HepG2 (cell line): ENCODE measurements around the gene NES. TPM values are rescaled to one million over a fixed set of nuclear protein-coding genes. Genes with fewer than 3 reads are reported as not detected.

Experiments used
- ASH2L ChIP-seq: fragments of 300-600, 200-600 bp; sonication (generic); IDR thresholded peaks from 2 replicates; pipeline ENCODE4 v1.7.0; 2017; ENCODE audit warnings: low read depth, mild to moderate bottlenecking, moderate library complexity, mixed read lengths, low read length; ENCODE audit not compliant: insufficient read length
- KLF6 ChIP-seq: IDR thresholded peaks from 2 replicates; pipeline ENCODE4 v1.8.0; 2016; ENCODE audit warnings: missing biosample characterization, missing genetic modification reagents
- MNT ChIP-seq: fragments of 450-650 bp; IDR thresholded peaks from 2 replicates; pipeline ENCODE4 v1.6.1; 2016
- MTA3 ChIP-seq: sonication (generic); formaldehyde crosslinking; IDR thresholded peaks from 2 replicates; pipeline ENCODE4 v1.4.0; 2020; ENCODE audit warnings: missing genetic modification reagents
- SALL2 ChIP-seq: sonication (generic); formaldehyde crosslinking; IDR thresholded peaks from 2 replicates; pipeline ENCODE4 v1.8.1; 2023; ENCODE audit warnings: mild to moderate bottlenecking, missing genetic modification reagents, inconsistent platforms
- SMARCE1 ChIP-seq: fragments of 450-650 bp; IDR thresholded peaks from 2 replicates; pipeline ENCODE4 v1.6.1; 2017; ENCODE audit warnings: borderline replicate concordance
- TCF12 ChIP-seq, 2 experiments: fragments of 450-650 bp in 1 of 2; sonication (generic) in 1 of 2; formaldehyde crosslinking in 1 of 2; IDR thresholded peaks; 2 replicates each; pipeline versions ENCODE4 v1.6.1 to v1.8.0; 2017 to 2022; ENCODE audit warnings: antibody characterized with exemption in 1 of 2, mild to moderate bottlenecking in 1 of 2, missing genetic modification reagents in 1 of 2, moderate library complexity in 1 of 2
- THAP11 ChIP-seq: IDR thresholded peaks from 2 replicates; pipeline ENCODE4 v1.6.1; 2016; ENCODE audit warnings: missing biosample characterization, missing genetic modification reagents
- THAP9 ChIP-seq: sonication (generic); formaldehyde crosslinking; IDR thresholded peaks from 2 replicates; pipeline ENCODE4; 2020; ENCODE audit warnings: missing genetic modification reagents, mild to moderate bottlenecking, borderline replicate concordance
- ZBTB33 ChIP-seq: sonication (generic); formaldehyde crosslinking; IDR thresholded peaks from 2 replicates; pipeline ENCODE4 v1.4.0; 2020; ENCODE audit warnings: missing genetic modification reagents
- ZNF607 ChIP-seq: sonication (generic); formaldehyde crosslinking; IDR thresholded peaks from 2 replicates; pipeline ENCODE4 v1.5.1; 2020; ENCODE audit warnings: missing genetic modification reagents, mild to moderate bottlenecking, borderline replicate concordance
- ZNF768 ChIP-seq: sonication (generic); formaldehyde crosslinking; IDR thresholded peaks from 2 replicates; pipeline ENCODE4 v1.4.0; 2020; ENCODE audit warnings: missing genetic modification reagents
- polyA plus RNA-seq, 8 experiments: library from polyadenylated mRNA; depleted of rRNA in 3 of 8; stranded (reverse) in 7 of 8; unstranded in 1 of 8; fragments of >200 nt; fragmentation: Illumina TruSeq in 4 of 8; extraction: Trizol in 4 of 8; gene quantifications; 2 replicates each; pipeline versions ENCODE4 v1.2.1 to v1.2.3, GENCODE V29; 2011 to 2016; ENCODE audit warnings: low read depth in 4 of 8, missing spikeins in 1 of 8, mixed read lengths in 1 of 8; ENCODE audit not compliant: insufficient read depth in 1 of 8
- total RNA-seq, 5 experiments: library from RNA; depleted of rRNA; stranded (reverse); fragments of >200 nt; fragmentation: Illumina TruSeq; extraction: Trizol; gene quantifications; 2 replicates each; pipeline ENCODE4 v1.2.3, GENCODE V29; 2016; ENCODE audit warnings: low read depth in 1 of 5
- TF ChIP-seq, protein P1 (sequence below): sonication (generic); formaldehyde crosslinking; IDR thresholded peaks from 2 replicates; pipeline ENCODE4 v1.5.1; 2020; ENCODE audit warnings: mild to moderate bottlenecking, missing genetic modification reagents, borderline replicate concordance
- TF ChIP-seq, protein P2 (sequence below): sonication (generic); formaldehyde crosslinking; IDR thresholded peaks from 2 replicates; pipeline ENCODE4 v1.9.0; 2022; ENCODE audit warnings: low read depth, missing genetic modification reagents
- TF ChIP-seq, protein P3 (sequence below): sonication (generic); formaldehyde crosslinking; IDR thresholded peaks from 2 replicates; pipeline ENCODE4 v1.8.1; 2023; ENCODE audit warnings: mild to moderate bottlenecking, moderate library complexity, missing genetic modification reagents

Gene NES
- total and polyA plus RNA-seq, 2 of the 13 experiments (the other 11 are each of a cell fraction or from before 2014, with no cell fraction given) = 1.7 to 16.6 TPM

- TF ChIP-seq TCF12 (IDR thresholded peaks at IDR 0.05) (no peak), TCF12 (CRISPR knock-in tag; IDR thresholded peaks at IDR 0.05) (no peak), ASH2L (peak; percentile 26), ZNF607 (CRISPR knock-in tag) (peak; percentile 57; the same call in 1 of the 2 replicates), THAP9 (0 out of 2 replicates have a peak, but pooled peaks have one; percentile 18), SALL2 (peak; percentile 45; the same call in 1 of the 2 replicates), MTA3 (CRISPR knock-in tag) (no peak), ZBTB33 (CRISPR knock-in tag) (peak; percentile 40; the same call in 1 of the 2 replicates), KLF6 (CRISPR knock-in tag) (0 out of 2 replicates have a peak, but pooled peaks have one; percentile 26), SMARCE1 (no peak), ZNF768 (CRISPR knock-in tag) (peak; percentile 68), MNT (no peak), THAP11 (CRISPR knock-in tag) (peak; percentile 82)
- TF ChIP-seq, protein P1, sequence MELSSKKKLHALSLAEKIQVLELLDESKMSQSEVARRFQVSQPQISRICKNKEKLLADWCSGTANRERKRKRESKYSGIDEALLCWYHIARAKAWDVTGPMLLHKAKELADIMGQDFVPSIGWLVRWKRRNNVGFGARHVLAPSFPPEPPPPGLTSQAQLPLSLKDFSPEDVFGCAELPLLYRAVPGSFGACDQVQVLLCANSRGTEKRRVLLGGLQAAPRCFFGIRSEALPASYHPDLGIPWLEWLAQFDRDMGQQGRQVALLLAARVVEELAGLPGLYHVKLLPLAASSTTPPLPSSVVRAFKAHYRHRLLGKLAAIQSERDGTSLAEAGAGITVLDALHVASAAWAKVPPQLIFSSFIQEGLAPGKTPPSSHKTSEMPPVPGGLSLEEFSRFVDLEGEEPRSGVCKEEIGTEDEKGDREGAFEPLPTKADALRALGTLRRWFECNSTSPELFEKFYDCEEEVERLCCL (CRISPR knock-in tag) = peak; percentile 52; the same call in 1 of the 2 replicates
- TF ChIP-seq, protein P2, sequence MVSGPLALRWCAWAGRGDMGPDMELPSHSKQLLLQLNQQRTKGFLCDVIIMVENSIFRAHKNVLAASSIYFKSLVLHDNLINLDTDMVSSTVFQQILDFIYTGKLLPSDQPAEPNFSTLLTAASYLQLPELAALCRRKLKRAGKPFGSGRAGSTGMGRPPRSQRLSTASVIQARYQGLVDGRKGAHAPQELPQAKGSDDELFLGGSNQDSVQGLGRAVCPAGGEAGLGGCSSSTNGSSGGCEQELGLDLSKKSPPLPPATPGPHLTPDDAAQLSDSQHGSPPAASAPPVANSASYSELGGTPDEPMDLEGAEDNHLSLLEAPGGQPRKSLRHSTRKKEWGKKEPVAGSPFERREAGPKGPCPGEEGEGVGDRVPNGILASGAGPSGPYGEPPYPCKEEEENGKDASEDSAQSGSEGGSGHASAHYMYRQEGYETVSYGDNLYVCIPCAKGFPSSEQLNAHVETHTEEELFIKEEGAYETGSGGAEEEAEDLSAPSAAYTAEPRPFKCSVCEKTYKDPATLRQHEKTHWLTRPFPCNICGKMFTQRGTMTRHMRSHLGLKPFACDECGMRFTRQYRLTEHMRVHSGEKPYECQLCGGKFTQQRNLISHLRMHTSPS (CRISPR knock-in tag) = 0 out of 2 replicates have a peak, but pooled peaks have one; percentile 18
- TF ChIP-seq, protein P3, sequence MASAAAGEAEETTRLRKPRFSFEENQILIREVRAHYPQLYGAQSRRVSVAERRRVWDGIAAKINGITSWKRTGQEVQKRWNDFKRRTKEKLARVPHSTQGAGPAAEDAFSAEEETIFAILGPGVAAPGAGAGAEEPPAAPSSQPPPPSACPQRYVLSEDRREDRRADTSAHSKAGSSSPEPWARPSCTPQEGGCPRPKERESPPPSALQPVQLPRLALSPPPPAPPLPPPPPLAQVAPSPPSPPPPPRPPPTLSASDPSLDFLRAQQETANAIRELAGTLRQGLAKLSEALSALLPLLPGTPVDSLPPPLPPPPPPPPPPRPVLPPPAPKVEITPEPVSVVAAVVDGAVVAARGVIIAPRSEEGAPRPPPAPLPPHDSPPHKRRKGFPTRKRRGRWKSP (CRISPR knock-in tag) = 0 out of 2 replicates have a peak, but pooled peaks have one; percentile 26
Measured at GRCh38 chr1:156725683-156726280, 48.6 kb upstream of the NES start (continued).
